DND-41 (cell line): ENCODE results near the gene TRIP12.

Source experiments
- ATAC-seq: fragments of 200-7000 bp; cut with Tn5 transposase; 3 replicates; pipeline ENCODE4 v1.9.1; 2021; ENCODE audit warnings: low read depth; ENCODE audit not compliant: insufficient read depth
- DNase-seq: peaks from one replicate; pipeline ENCODE4 v3.0.0-alpha.2; 2020
- H2AFZ ChIP-seq: 2 replicates; pipeline ENCODE4 v1.6.0; 2012; ENCODE audit warnings: low read depth, low read length
- H3K27ac ChIP-seq: 2 replicates; pipeline ENCODE4 v1.5.1; 2012; ENCODE audit warnings: low read length, inconsistent platforms
- H3K27me3 ChIP-seq: fragments of 200-600 bp; sonication (generic); 2 replicates; pipeline ENCODE4 v1.6.0; 2012; ENCODE audit warnings: low read length, mild to moderate bottlenecking, inconsistent platforms; ENCODE audit not compliant: insufficient read depth, poor library complexity
- H3K36me3 ChIP-seq: 2 replicates; pipeline ENCODE4 v1.5.1; 2012; ENCODE audit warnings: low read length, inconsistent platforms; ENCODE audit not compliant: insufficient read depth
- H3K4me1 ChIP-seq: 2 replicates; pipeline ENCODE4 v1.5.1; 2012; ENCODE audit warnings: mild to moderate bottlenecking, low read length; ENCODE audit not compliant: insufficient read depth
- H3K4me2 ChIP-seq: 2 replicates; pipeline ENCODE4 v1.6.0; 2012; ENCODE audit warnings: mild to moderate bottlenecking, moderate library complexity, low read length, inconsistent platforms; ENCODE audit not compliant: insufficient read depth
- H3K4me3 ChIP-seq, 2 experiments: fragments of 200-600 bp in 1 of 2; shearing (Covaris generic) in 1 of 2; 2 replicates each; pipeline ENCODE4 v1.5.1; 2012 to 2016; ENCODE audit warnings: inconsistent platforms in 2 of 2, low read length in 2 of 2, mild to moderate bottlenecking in 2 of 2, low read depth in 1 of 2, moderate library complexity in 1 of 2
- H3K79me2 ChIP-seq: 2 replicates; pipeline ENCODE4 v1.6.0; 2012; ENCODE audit warnings: low read length, inconsistent platforms; ENCODE audit not compliant: insufficient read depth
- H3K9ac ChIP-seq: 2 replicates; pipeline ENCODE4 v1.6.0; 2012; ENCODE audit warnings: low read depth, mild to moderate bottlenecking, inconsistent platforms, low read length, moderate library complexity
- H3K9me3 ChIP-seq: 2 replicates; pipeline ENCODE4 v1.5.1; 2012; ENCODE audit warnings: low read length, moderate library complexity, mild to moderate bottlenecking, inconsistent platforms; ENCODE audit not compliant: insufficient read depth, severe bottlenecking
- H4K20me1 ChIP-seq: 2 replicates; pipeline ENCODE4 v1.6.0; 2012; ENCODE audit warnings: low read length; ENCODE audit not compliant: insufficient read depth
- CTCF ChIP-seq: IDR thresholded peaks from 2 replicates; pipeline ENCODE4 v1.5.1; 2012; ENCODE audit warnings: borderline replicate concordance, low read length, moderate library complexity, mild to moderate bottlenecking; ENCODE audit not compliant: poor library complexity, severe bottlenecking; ENCODE audit errors: extremely low read depth
- EZH2 ChIP-seq: IDR thresholded peaks from 3 replicates; pipeline ENCODE4 v1.6.1; 2012; ENCODE audit warnings: borderline replicate concordance, low read depth, mild to moderate bottlenecking, moderate library complexity, low read length, inconsistent platforms; ENCODE audit not compliant: severe bottlenecking

The TRIP12 gene

GRCh38 chr2:229882583-229882982 lies 39.2 kb downstream of the TRIP12 start:
- H3K27me3 ChIP-seq = no peaks in the 10 kb centered on the region
- H3K27ac ChIP-seq = no peak overlapping the region
- H3K36me3 ChIP-seq = peaks cover 40% of the 10 kb centered on the region
- H2AFZ ChIP-seq = no peak overlapping the region
- peaks cover 82% of the 10 kb centered on the region for H3K79me2 ChIP-seq
- no peak overlapping the region for H3K4me2 ChIP-seq
- no peaks in the 10 kb centered on the region for H3K9me3 ChIP-seq
- H3K4me3 ChIP-seq = no peak overlapping the region
- ATAC-seq = no peak
- no peaks in the 10 kb centered on the region for H3K4me1 ChIP-seq
- no peak for DNase-seq
- TF ChIP-seq CTCF (no peak), EZH2 (no peak)
- H4K20me1 ChIP-seq = peaks cover 43% of the 10 kb centered on the region
- no peak overlapping the region for H3K9ac ChIP-seq

DNA sequence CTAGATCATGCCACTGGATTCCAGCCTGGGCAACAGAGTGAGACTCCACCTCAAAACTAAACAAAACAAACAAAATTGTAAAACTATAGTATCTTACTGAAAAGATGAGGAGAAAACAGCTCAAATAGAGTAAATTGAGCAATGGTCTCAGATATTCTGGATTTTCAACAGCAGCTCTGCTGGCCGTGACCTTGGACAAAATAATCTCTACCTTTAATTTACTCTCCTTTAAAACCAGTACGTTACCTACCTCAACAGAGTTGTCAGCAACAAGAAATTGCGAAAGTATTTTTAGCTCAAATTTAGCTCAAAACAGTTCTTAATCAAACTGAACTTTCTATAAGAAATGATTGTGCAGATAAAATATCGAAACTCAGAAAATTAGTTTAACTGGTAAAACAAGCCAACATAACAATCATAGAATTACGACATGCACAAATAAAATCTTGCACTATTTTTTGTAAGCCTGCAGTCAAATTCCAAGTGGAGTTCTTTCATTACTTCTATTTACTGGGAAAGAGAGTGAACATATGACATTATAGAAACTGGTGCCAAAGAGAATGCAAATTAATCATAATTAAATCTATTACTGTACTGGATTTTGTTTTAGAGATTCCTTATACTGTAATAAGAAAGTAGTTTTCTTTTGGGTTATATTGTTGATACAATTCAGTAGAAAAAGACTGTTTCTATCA lies 40.8 kb downstream of the TRIP12 start:
- TF ChIP-seq CTCF = no peak
- no peak for TF ChIP-seq EZH2
- ATAC-seq = no peak
- H3K9me3 ChIP-seq = no peaks in the 10 kb centered on the region
- DNase-seq = no peak
- no peaks in the 10 kb centered on the region for H3K27me3 ChIP-seq
- H3K4me2 ChIP-seq = no peak overlapping the region
- peaks cover 45% of the 10 kb centered on the region for H3K36me3 ChIP-seq
- peaks cover 31% of the 10 kb centered on the region for H4K20me1 ChIP-seq
- no peak overlapping the region for H2AFZ ChIP-seq
- no peak overlapping the region for H3K9ac ChIP-seq
- H3K27ac ChIP-seq = no peak overlapping the region
- H3K79me2 ChIP-seq = peaks cover 74% of the 10 kb centered on the region
- H3K4me3 ChIP-seq = no peak overlapping the region
- no peaks in the 10 kb centered on the region for H3K4me1 ChIP-seq

GRCh38 chr2:229879191-229879950 lies 42.4 kb downstream of the TRIP12 start:
- H3K79me2 ChIP-seq = peaks cover 70% of the 10 kb centered on the region

More at GRCh38 chr2:229879191-229879950, 42.4 kb downstream of the TRIP12 start:
- no peak for ATAC-seq
- no peak overlapping the region for H3K9ac ChIP-seq
- H3K27me3 ChIP-seq = no peaks in the 10 kb centered on the region
- H3K27ac ChIP-seq = no peak overlapping the region
- no peak overlapping the region for H2AFZ ChIP-seq
- H3K36me3 ChIP-seq = peaks cover 36% of the 10 kb centered on the region
- H3K4me1 ChIP-seq = no peaks in the 10 kb centered on the region
- no peak overlapping the region for H3K4me3 ChIP-seq
- no peak for TF ChIP-seq CTCF
- no peak for TF ChIP-seq EZH2
- H3K4me2 ChIP-seq = no peak overlapping the region
- DNase-seq = no peak
- no peaks in the 10 kb centered on the region for H3K9me3 ChIP-seq
- H4K20me1 ChIP-seq = peaks cover 17% of the 10 kb centered on the region; the same call in 1 of the 2 replicates
